ENCODE measurements around the gene PIGO. TPM values are rescaled to one million over a fixed set of nuclear protein-coding genes. Genes with fewer than 3 reads are reported as not detected.

Gene PIGO
- total and polyA plus RNA-seq, 9 of the 15 experiments (the other 6 are each of a cell fraction or from before 2014, with no cell fraction given): 5.4 to 13.7 (median 9.7) TPM

DNA sequence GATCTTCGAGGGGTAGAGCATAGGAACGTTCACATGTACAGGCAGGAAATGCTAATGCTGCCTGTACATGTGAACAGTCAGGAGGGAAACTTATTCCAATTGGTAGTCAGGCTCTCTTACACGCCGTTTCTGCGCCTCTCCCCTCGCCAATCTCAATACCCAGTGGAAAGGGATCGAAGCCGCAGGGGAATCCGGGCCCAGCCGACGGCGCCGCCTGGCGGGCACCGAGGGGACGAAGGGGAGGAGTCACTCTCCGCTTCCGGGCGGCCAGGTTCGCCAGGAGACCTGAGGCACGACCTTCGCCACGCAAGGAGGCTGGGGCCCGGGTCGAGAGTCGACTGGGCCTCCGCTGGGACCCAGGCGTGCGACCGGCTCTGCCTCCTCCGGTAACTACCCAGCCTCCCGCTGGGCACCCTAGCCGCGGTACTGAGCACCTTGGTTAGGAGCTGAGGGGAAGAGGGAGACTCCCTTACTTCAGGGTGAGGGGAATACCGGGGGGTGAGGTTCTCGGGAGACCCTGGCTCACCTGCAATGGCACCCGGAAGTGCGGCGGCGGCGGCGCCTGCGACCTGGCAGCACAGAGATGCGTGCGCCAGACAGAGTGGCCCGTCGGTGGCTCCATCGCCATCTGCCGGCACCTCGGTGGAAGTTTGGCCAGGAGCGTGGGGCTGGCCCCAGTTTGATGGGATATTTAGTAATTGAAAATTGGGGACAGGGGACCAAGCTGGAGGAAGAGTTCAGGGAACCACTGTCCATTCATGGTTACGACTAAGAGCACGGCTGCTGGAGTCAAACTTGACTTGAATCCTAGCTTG is at the start of gene PIGO (continued):
- TF ChIP-seq ZNF232 (CRISPR knock-in tag; IDR thresholded peaks at IDR 0.05): no peak
- TF ChIP-seq HNRNPK (IDR thresholded peaks at IDR 0.05; ENCODE audit: low read depth, low read length, poor library complexity, severe bottlenecking): no peak
- TF ChIP-seq IRF2 (CRISPR knock-in tag; IDR thresholded peaks at IDR 0.05): no peak
- no peak for TF ChIP-seq STAT5B (CRISPR knock-in tag; IDR thresholded peaks at IDR 0.05)
- 0 out of 2 replicates have a peak, but pooled peaks have one; percentile 40 for TF ChIP-seq ELF4 (CRISPR knock-in tag; IDR thresholded peaks at IDR 0.05)
- TF ChIP-seq ZNF174 (CRISPR knock-in tag; IDR thresholded peaks at IDR 0.05): no peak
- TF ChIP-seq ZNF253 (CRISPR knock-in tag; conservative IDR thresholded peaks at IDR 0.05): no peak
- TF ChIP-seq ETV5 (CRISPR knock-in tag; IDR thresholded peaks at IDR 0.05; ENCODE audit: low read depth): peak; percentile 79
- TF ChIP-seq SPI1 (IDR thresholded peaks at IDR 0.05; ENCODE audit: borderline replicate concordance, low read depth, low read length): no peak
- no peak for TF ChIP-seq FOXA1 (IDR thresholded peaks at IDR 0.05; ENCODE audit: borderline replicate concordance)
- TF ChIP-seq, protein P1, sequence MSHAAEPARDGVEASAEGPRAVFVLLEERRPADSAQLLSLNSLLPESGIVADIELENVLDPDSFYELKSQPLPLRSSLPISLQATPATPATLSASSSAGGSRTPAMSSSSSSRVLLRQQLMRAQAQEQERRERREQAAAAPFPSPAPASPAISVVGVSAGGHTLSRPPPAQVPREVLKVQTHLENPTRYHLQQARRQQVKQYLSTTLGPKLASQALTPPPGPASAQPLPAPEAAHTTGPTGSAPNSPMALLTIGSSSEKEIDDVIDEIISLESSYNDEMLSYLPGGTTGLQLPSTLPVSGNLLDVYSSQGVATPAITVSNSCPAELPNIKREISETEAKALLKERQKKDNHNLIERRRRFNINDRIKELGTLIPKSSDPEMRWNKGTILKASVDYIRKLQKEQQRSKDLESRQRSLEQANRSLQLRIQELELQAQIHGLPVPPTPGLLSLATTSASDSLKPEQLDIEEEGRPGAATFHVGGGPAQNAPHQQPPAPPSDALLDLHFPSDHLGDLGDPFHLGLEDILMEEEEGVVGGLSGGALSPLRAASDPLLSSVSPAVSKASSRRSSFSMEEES (CRISPR knock-in tag; IDR thresholded peaks at IDR 0.05): no peak
- TF ChIP-seq ZNF282 (CRISPR knock-in tag; IDR thresholded peaks at IDR 0.05): no peak
- TF ChIP-seq, protein P2, sequence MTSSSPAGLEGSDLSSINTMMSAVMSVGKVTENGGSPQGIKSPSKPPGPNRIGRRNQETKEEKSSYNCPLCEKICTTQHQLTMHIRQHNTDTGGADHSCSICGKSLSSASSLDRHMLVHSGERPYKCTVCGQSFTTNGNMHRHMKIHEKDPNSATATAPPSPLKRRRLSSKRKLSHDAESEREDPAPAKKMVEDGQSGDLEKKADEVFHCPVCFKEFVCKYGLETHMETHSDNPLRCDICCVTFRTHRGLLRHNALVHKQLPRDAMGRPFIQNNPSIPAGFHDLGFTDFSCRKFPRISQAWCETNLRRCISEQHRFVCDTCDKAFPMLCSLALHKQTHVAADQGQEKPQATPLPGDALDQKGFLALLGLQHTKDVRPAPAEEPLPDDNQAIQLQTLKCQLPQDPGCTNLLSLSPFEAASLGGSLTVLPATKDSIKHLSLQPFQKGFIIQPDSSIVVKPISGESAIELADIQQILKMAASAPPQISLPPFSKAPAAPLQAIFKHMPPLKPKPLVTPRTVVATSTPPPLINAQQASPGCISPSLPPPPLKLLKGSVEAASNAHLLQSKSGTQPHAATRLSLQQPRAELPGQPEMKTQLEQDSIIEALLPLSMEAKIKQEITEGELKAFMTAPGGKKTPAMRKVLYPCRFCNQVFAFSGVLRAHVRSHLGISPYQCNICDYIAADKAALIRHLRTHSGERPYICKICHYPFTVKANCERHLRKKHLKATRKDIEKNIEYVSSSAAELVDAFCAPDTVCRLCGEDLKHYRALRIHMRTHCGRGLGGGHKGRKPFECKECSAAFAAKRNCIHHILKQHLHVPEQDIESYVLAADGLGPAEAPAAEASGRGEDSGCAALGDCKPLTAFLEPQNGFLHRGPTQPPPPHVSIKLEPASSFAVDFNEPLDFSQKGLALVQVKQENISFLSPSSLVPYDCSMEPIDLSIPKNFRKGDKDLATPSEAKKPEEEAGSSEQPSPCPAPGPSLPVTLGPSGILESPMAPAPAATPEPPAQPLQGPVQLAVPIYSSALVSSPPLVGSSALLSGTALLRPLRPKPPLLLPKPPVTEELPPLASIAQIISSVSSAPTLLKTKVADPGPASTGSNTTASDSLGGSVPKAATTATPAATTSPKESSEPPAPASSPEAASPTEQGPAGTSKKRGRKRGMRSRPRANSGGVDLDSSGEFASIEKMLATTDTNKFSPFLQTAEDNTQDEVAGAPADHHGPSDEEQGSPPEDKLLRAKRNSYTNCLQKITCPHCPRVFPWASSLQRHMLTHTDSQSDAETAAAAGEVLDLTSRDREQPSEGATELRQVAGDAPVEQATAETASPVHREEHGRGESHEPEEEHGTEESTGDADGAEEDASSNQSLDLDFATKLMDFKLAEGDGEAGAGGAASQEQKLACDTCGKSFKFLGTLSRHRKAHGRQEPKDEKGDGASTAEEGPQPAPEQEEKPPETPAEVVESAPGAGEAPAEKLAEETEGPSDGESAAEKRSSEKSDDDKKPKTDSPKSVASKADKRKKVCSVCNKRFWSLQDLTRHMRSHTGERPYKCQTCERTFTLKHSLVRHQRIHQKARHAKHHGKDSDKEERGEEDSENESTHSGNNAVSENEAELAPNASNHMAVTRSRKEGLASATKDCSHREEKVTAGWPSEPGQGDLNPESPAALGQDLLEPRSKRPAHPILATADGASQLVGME (CRISPR knock-in tag; IDR thresholded peaks at IDR 0.05): no peak
- no peak for TF ChIP-seq FOXA3 (CRISPR knock-in tag; conservative IDR thresholded peaks at IDR 0.05 in 1 of 2, IDR thresholded peaks at IDR 0.05 in 1 of 2)
- no peak for TF ChIP-seq ZNF431 (CRISPR knock-in tag; IDR thresholded peaks at IDR 0.05)
- no peak for TF ChIP-seq STAT6 (CRISPR knock-in tag; IDR thresholded peaks at IDR 0.05)

Measured in K562 (cell line).